ENCODE results near the gene C9.

DNA sequence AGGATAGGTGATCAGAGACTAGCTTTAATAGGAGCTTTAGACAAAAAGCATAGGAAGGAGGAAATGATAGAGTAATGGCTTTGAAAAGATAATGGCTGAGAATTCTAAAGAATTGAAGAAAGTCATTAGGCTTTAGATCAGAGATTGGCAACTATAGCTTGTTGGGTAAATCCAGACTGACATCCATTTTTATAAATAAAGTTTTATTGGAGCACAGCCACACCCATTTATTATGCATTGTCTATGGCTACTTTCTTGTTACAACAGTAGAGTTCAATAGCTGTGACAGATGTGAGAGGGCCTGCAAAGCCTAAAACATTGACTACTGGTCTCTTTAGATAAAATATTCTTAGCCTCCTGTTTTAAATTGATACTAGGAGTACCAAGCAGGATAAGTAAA lies 104.2 kb downstream of the C9 start:
- TF ChIP-seq POLR2AphosphoS5 (IDR thresholded peaks at IDR 0.05; ENCODE audit: low read depth, low read length) (no peak), POLR2A (IDR thresholded peaks at IDR 0.05; ENCODE audit: low read depth, low read length) (no peak)
